ENCODE data around the gene ZNF280A. TPM values are rescaled to one million over a fixed set of nuclear protein-coding genes. Genes with fewer than 3 reads are reported as not detected.
"Not testable (repeated sequence)": the region's sequence is repeated elsewhere in the genome, so short reads cannot be mapped to it uniquely, and the experiment has no call there.

The ZNF280A gene
- total RNA-seq, 1 experiment from 2014 or later = not detected

GRCh38 chr22:22471104-22471503 is 49.0 kb downstream of the ZNF280A start:
- DNase-seq (ENCODE audit: low spot score) = not testable (repeated sequence)

- no peak for DNase-seq (ENCODE audit: low spot score)
These were observed 50.5 kb downstream of the ZNF280A start for GRCh38 chr22:22469527-22469926.

- not testable (repeated sequence) for DNase-seq (ENCODE audit: low spot score)
These were observed 51.1 kb downstream of the ZNF280A start for GRCh38 chr22:22468794-22469469.

GRCh38 chr22:22467112-22467511 is 53.0 kb downstream of the ZNF280A start:
- no peak for DNase-seq (ENCODE audit: low spot score)

- DNase-seq (ENCODE audit: low spot score) = no peak
These were observed 54.3 kb downstream of the ZNF280A start for GRCh38 chr22:22465782-22466181.

GRCh38 chr22:22465094-22465602 is 54.9 kb downstream of the ZNF280A start:
- no peak for DNase-seq (ENCODE audit: low spot score)

GRCh38 chr22:22464541-22465054 is 55.5 kb downstream of the ZNF280A start:
- no peak for DNase-seq (ENCODE audit: low spot score)

- peak; percentile 72 for DNase-seq (ENCODE audit: low spot score)
These were observed 56.1 kb downstream of the ZNF280A start for GRCh38 chr22:22463855-22464540.

Other genes starting within 250 kb of the ZNF280A start
- 0.10 TPM in 1 of 2 replicates, not detected in the other for gene ZNF280B, start 11.5 kb downstream of the ZNF280A start, total RNA-seq (2014; rRNA removed; shearing (Covaris generic))
- not detected in 2 replicates for gene PRAME, start 39.0 kb upstream of the ZNF280A start, total RNA-seq (2014; rRNA removed; shearing (Covaris generic))
- not detected in 2 replicates for gene GGTLC2, start 124.3 kb upstream of the ZNF280A start, total RNA-seq (2014; rRNA removed; shearing (Covaris generic))

All from HT-29 (cell line).